SKM-1 (cell line): ENCODE data around the gene CMTM7.

ENCODE experiments used
- DNase-seq: peaks from one replicate; lab custom pipeline; 2025; ENCODE audit not compliant: unreplicated experiment; lab: John Stamatoyannopoulos, UW

CMTM7 gene

GRCh38 chr3:32413845-32414521 is 22.3 kb downstream of the CMTM7 start:
- no peak for DNase-seq

GRCh38 chr3:32414522-32415202 is 23.0 kb downstream of the CMTM7 start:
- DNase-seq: no peak

GRCh38 chr3:32419742-32420125 is 28.1 kb downstream of the CMTM7 start:
- peak; percentile 27 for DNase-seq

- no peak for DNase-seq
Measured at GRCh38 chr3:32420126-32421038, 28.7 kb downstream of the CMTM7 start.

- no peak for DNase-seq
Measured at GRCh38 chr3:32421185-32421584, 29.5 kb downstream of the CMTM7 start.

GRCh38 chr3:32421991-32422859 is 30.6 kb downstream of the CMTM7 start:
- no peak for DNase-seq

GRCh38 chr3:32422943-32423342 is 31.3 kb downstream of the CMTM7 start:
- DNase-seq: no peak

- DNase-seq: no peak
Measured at GRCh38 chr3:32423534-32423933, 31.9 kb downstream of the CMTM7 start.

GRCh38 chr3:32423956-32424557 is 32.4 kb downstream of the CMTM7 start:
- no peak for DNase-seq

- DNase-seq: no peak
Measured at GRCh38 chr3:32424581-32425250, 33.1 kb downstream of the CMTM7 start.

GRCh38 chr3:32428092-32429068 is 36.7 kb downstream of the CMTM7 start:
- DNase-seq: no peak

GRCh38 chr3:32430900-32431299 is 39.2 kb downstream of the CMTM7 start:
- DNase-seq: no peak

GRCh38 chr3:32431481-32431880 is 39.8 kb downstream of the CMTM7 start:
- DNase-seq: no peak

- no peak for DNase-seq
Measured at GRCh38 chr3:32432045-32432710, 40.5 kb downstream of the CMTM7 start.

GRCh38 chr3:32432711-32433530 is 41.3 kb downstream of the CMTM7 start:
- peak; percentile 48 for DNase-seq

- DNase-seq: no peak
Measured at GRCh38 chr3:32434206-32434605, 42.6 kb downstream of the CMTM7 start.
